K562 (cell line): ENCODE data around the gene KNDC1. TPM values are rescaled to one million over a fixed set of nuclear protein-coding genes. Genes with fewer than 3 reads are reported as not detected.
A peak's percentile ranks its signal among the peaks of the same experiment; 100 is the strongest.

ENCODE experiments used
- ATAC-seq: fragments of 200-7000 bp; cut with Tn5 transposase; 3 replicates; pipeline ENCODE4 v1.9.1; 2020; ENCODE audit warnings: moderate library complexity
- BruUV-seq: library from RNA; stranded (reverse); fragments of 400-500 nt; replicated peaks from 2 replicates; lab custom pipeline; 2021; lab: Mats Ljungman, UMichigan
- CTCF ChIA-PET: fragments of 300-600 bp; formaldehyde crosslinking; extraction: SDS; loops from one replicate; lab custom pipeline; 2021; ENCODE audit warnings: low intra/inter-chr PET ratio; lab: Yijun Ruan, JAX
- POLR2A ChIA-PET: fragments of 300-600, 350-650 bp; sonication (Branson Sonifier 250); formaldehyde crosslinking; extraction: SDS; loops from one replicate; lab custom pipeline; 2021; ENCODE audit warnings: antibody characterized with exemption, inconsistent platforms; lab: Yijun Ruan, JAX
- DNase-seq, 4 experiments: peaks; one replicate each; pipeline versions ENCODE4 v3.0.0 to v3.0.0-alpha.2; 2011 to 2018; ENCODE audit warnings: low spot score in 3 of 4, mixed read lengths in 3 of 4; ENCODE audit errors: extremely low read depth in 1 of 4
- FAIRE-seq: peaks from 2 replicates; lab custom pipeline; 2011; peaks lifted over from hg19 to GRCh38; lab: Jason Lieb, UNC
- H2AFZ ChIP-seq: 2 replicates; pipeline ENCODE4 v1.6.0; 2011; ENCODE audit warnings: low read depth, low read length, control low read depth, inconsistent platforms
- H3K27ac ChIP-seq: fragments of 200-600 bp; 3 replicates; pipeline ENCODE4 v1.8.0; 2011; ENCODE audit warnings: low read depth, mild to moderate bottlenecking, control low read depth, inconsistent platforms, low read length, moderate library complexity, mixed read lengths; ENCODE audit errors: extremely low read depth
- H3K27me3 ChIP-seq, 2 experiments: fragments of 300-600 bp in 1 of 2; 2 replicates in 1 of 2; 3 replicates in 1 of 2; pipeline versions ENCODE4 v1.6.0 to v1.8.0; 2011; ENCODE audit warnings: inconsistent platforms in 2 of 2, low read length in 2 of 2, mild to moderate bottlenecking in 1 of 2, mixed read lengths in 1 of 2, moderate library complexity in 1 of 2; ENCODE audit not compliant: control insufficient read depth in 2 of 2, insufficient read depth in 2 of 2
- H3K36me3 ChIP-seq: fragments of 300-600 bp; 3 replicates; pipeline ENCODE4 v1.8.0; 2011; ENCODE audit warnings: mild to moderate bottlenecking, low read length, inconsistent platforms; ENCODE audit not compliant: control insufficient read depth, insufficient read depth
- H3K4me1 ChIP-seq, 2 experiments: fragments of 200-600 bp in 1 of 2; replicated peaks in 1 of 2; 2 replicates in 1 of 2; 3 replicates in 1 of 2; pipeline versions ENCODE4 v1.5.1 to v1.8.0; 2011; ENCODE audit warnings: inconsistent platforms in 2 of 2, low read length in 2 of 2, mild to moderate bottlenecking in 1 of 2, mixed read lengths in 1 of 2, moderate library complexity in 1 of 2; ENCODE audit not compliant: control insufficient read depth in 2 of 2, insufficient read depth in 2 of 2
- H3K4me2 ChIP-seq: 2 replicates; pipeline ENCODE4 v1.6.1; 2011; ENCODE audit warnings: low read length, control low read depth, inconsistent platforms, mixed read lengths; ENCODE audit not compliant: insufficient read depth
- H3K4me3 ChIP-seq: fragments of 200-600 bp; sonication (generic), shearing (Covaris generic); 2 replicates; pipeline ENCODE4 v1.5.1; 2016; ENCODE audit warnings: control low read depth, inconsistent platforms
- H3K79me2 ChIP-seq: fragments of 200-600 bp; 3 replicates; pipeline ENCODE4 v1.8.0; 2011; ENCODE audit warnings: low read length, inconsistent platforms; ENCODE audit not compliant: control insufficient read depth, insufficient read depth
- H3K9ac ChIP-seq, 2 experiments: 2 replicates each; pipeline versions ENCODE4 v1.6.0 to v1.6.1; 2011; ENCODE audit warnings: low read depth in 2 of 2, low read length in 2 of 2, control low read depth in 1 of 2, inconsistent platforms in 1 of 2, mild to moderate bottlenecking in 1 of 2, mixed read lengths in 1 of 2; ENCODE audit not compliant: insufficient read depth in 1 of 2
- H3K9me1 ChIP-seq: one replicate; pipeline ENCODE4 v1.6.0; 2011; ENCODE audit warnings: inconsistent platforms, mild to moderate bottlenecking, low read length, moderate library complexity; ENCODE audit not compliant: control insufficient read depth, insufficient read depth
- H3K9me3 ChIP-seq: replicated peaks from 2 replicates; pipeline ENCODE4 v1.5.1; 2011; ENCODE audit warnings: low read depth, low read length, inconsistent platforms; ENCODE audit not compliant: control insufficient read depth, insufficient read depth
- H4K20me1 ChIP-seq: replicated peaks from 2 replicates; pipeline ENCODE4 v1.6.1; 2011; ENCODE audit warnings: low read length, inconsistent platforms, mixed read lengths; ENCODE audit not compliant: control insufficient read depth, insufficient read depth
- ATF3 ChIP-seq, 2 experiments: fragments of 450-650 bp in 1 of 2; sonication (generic) in 1 of 2; formaldehyde crosslinking in 1 of 2; IDR thresholded peaks in 1 of 2; conservative IDR thresholded peaks in 1 of 2; 2 replicates each; pipeline versions ENCODE4 v1.6.1 to v1.8.1; 2016 to 2023; ENCODE audit warnings: mild to moderate bottlenecking in 2 of 2, moderate library complexity in 2 of 2, inconsistent platforms in 1 of 2, missing genetic modification reagents in 1 of 2
- ETV5 ChIP-seq: sonication (generic); formaldehyde crosslinking; IDR thresholded peaks from 2 replicates; pipeline ENCODE4 v1.4.0; 2020; ENCODE audit warnings: low read depth, mild to moderate bottlenecking, missing genetic modification reagents
- FOXA3 ChIP-seq, 2 experiments: fragments of 450-650 bp in 1 of 2; sonication (generic) in 1 of 2; formaldehyde crosslinking; IDR thresholded peaks in 1 of 2; conservative IDR thresholded peaks in 1 of 2; 2 replicates each; pipeline versions ENCODE4 v1.4.0 to v1.8.0; 2020 to 2022; ENCODE audit warnings: mild to moderate bottlenecking in 2 of 2, missing genetic modification reagents in 1 of 2
- HLTF ChIP-seq: fragments of 450-650 bp; IDR thresholded peaks from 2 replicates; pipeline ENCODE4 v1.6.1; 2016
- HSF4 ChIP-seq: fragments of 250-450 bp; sonication (Bioruptor Pico); IDR thresholded peaks from 2 replicates; pipeline ENCODE4 v2.1.2; 2022; ENCODE audit warnings: mild to moderate bottlenecking, moderate library complexity, borderline replicate concordance
- PHB2 ChIP-seq: fragments of 450-650 bp; IDR thresholded peaks from 2 replicates; pipeline ENCODE4 v1.6.1; 2017; ENCODE audit warnings: low read depth
- RBM22 ChIP-seq: fragments of 200-400 bp; formaldehyde crosslinking; IDR thresholded peaks from 2 replicates; pipeline ENCODE4 v1.6.1; 2018; ENCODE audit warnings: low read length, low read depth; ENCODE audit not compliant: poor library complexity, severe bottlenecking
- RFX5 ChIP-seq: IDR thresholded peaks from 2 replicates; pipeline ENCODE4 v1.6.1; 2011; ENCODE audit warnings: low read depth, mild to moderate bottlenecking, improper control_type of control experiment, low read length
- SETDB1 ChIP-seq: IDR thresholded peaks from one replicate; pipeline ENCODE4 v1.6.1; 2012; ENCODE audit warnings: low read length, control low read depth, inconsistent platforms
- ZBTB8A ChIP-seq: fragments of 450-650 bp; IDR thresholded peaks from 2 replicates; pipeline ENCODE4 v1.6.1; 2018; ENCODE audit warnings: mild to moderate bottlenecking, moderate library complexity; ENCODE audit not compliant: partially characterized antibody
- ZNF121 ChIP-seq: sonication (generic); formaldehyde crosslinking; conservative IDR thresholded peaks from 2 replicates; pipeline ENCODE4 v1.8.0; 2022; ENCODE audit warnings: missing genetic modification reagents
- ZNF445 ChIP-seq: fragments of 250-450 bp; sonication (Bioruptor Pico); IDR thresholded peaks from 2 replicates; pipeline ENCODE4 v1.4.0; 2020; ENCODE audit warnings: low read depth, mild to moderate bottlenecking, moderate library complexity
- ZNF699 ChIP-seq: fragments of 250-450 bp; sonication (Bioruptor Pico); IDR thresholded peaks from 2 replicates; pipeline ENCODE4 v1.8.0; 2021; ENCODE audit warnings: mild to moderate bottlenecking, moderate library complexity; ENCODE audit not compliant: insufficient replicate concordance
- WGBS: fragments of 100-300 bp; shearing (Covaris generic); methylation state at CpG from one replicate; pipeline ENCODE4 v1.1.6; 2016; ENCODE audit warnings: low coverage, mixed read lengths; ENCODE audit not compliant: insufficient coverage; ENCODE audit errors: missing lambda C conversion rate; 5-methylcytosine and 5-hydroxymethylcytosine counted together
- in situ Hi-C: fragments of 300-500 bp; cut with MboI; formaldehyde crosslinking; loops from 4 replicates; pipeline ENCODE4 v1.15.0; 2018; ENCODE audit warnings: inconsistent platforms, mixed read lengths
- intact Hi-C: fragments of 100-400 bp; cut with micrococcal nuclease; formaldehyde crosslinking; loops from 2 replicates; pipeline ENCODE4 v1.14.2; 2022
- polyA plus RNA-seq, 8 experiments: library from polyadenylated mRNA; depleted of rRNA in 4 of 8; stranded (reverse) in 5 of 8; unstranded in 3 of 8; fragments of >200 nt; fragmentation: Nextera tagmentation in 2 of 8; fragmentation: Illumina TruSeq in 1 of 8; extraction: Ambion mirVana in 2 of 8; extraction: Trizol in 1 of 8; gene quantifications; 2 replicates each; pipeline versions ENCODE4 v1.2.1 to v1.2.3, GENCODE V29; 2011 to 2014; ENCODE audit warnings: inconsistent platforms in 1 of 8, missing spikeins in 1 of 8
- total RNA-seq, 7 experiments: library from RNA; depleted of rRNA in 6 of 7; stranded (reverse); fragments of >200 nt in 6 of 7; fragmentation: Illumina TruSeq in 2 of 7; extraction: Trizol in 2 of 7; gene quantifications; 2 replicates each; pipeline versions ENCODE4 v1.2.1 to v1.2.3, GENCODE V29; 2011 to 2021; ENCODE audit warnings: low replicate concordance in 1 of 7
- TF ChIP-seq, protein P1 (sequence below): fragments of 450-650 bp; IDR thresholded peaks from 2 replicates; pipeline ENCODE4 v1.6.1; 2016; ENCODE audit warnings: mild to moderate bottlenecking
- TF ChIP-seq, protein P2 (sequence below): fragments of 450-650 bp; formaldehyde crosslinking; IDR thresholded peaks from 2 replicates; pipeline ENCODE4 v1.4.0; 2020; ENCODE audit warnings: mild to moderate bottlenecking, moderate library complexity

The KNDC1 gene
- total and polyA plus RNA-seq, 9 of the 15 experiments (the other 6 are each of a cell fraction or from before 2014, with no cell fraction given), result 0.07 to 0.26 (median 0.11) TPM; not detected in 6

GRCh38 chr10:133213641-133214467 is 53.8 kb downstream of the KNDC1 start:
- Histone ChIP-seq H3K4me2 (no peak overlapping the region), H3K4me3 (no peak overlapping the region), H3K27ac (no peak overlapping the region), H3K36me3 (no peaks in the 10 kb centered on the region), H3K4me1 (peaks cover 0 to 55% of the 10 kb centered on the region in 2 experiments; a peak in 2 of 5 replicates), H3K9ac (no peak overlapping the region), H4K20me1 (no peaks in the 10 kb centered on the region), H3K79me2 (no peaks in the 10 kb centered on the region), H2AFZ (no peak overlapping the region), H3K27me3 (peaks cover 5 to 46% of the 10 kb centered on the region in 2 experiments), H3K9me3 (no peaks in the 10 kb centered on the region), H3K9me1 (no peaks in the 10 kb centered on the region)
- 3% methylated on average over 19 of the region's 32 CpGs for WGBS
- BruUV-seq, result no TSS peak
- DNase-seq (no peak), FAIRE-seq (no peak), ATAC-seq (no peak)
- intact Hi-C loops, result no loop called here
- in situ Hi-C loops, result no loop called here
- POLR2A ChIA-PET, result interaction anchor here (0.6 to 1.0 kb wide), 2 partner anchors 14 to 53 kb away, joined by 3 to 4 read pairs; no protein-coding TSS in a partner anchor
- CTCF ChIA-PET, result no interaction called here
- no peak for TF ChIP-seq ETV5
- peak; percentile 61 for TF ChIP-seq ATF3 (IDR thresholded peaks at IDR 0.05)
- no peak for TF ChIP-seq ATF3 (CRISPR knock-in tag; conservative IDR thresholded peaks at IDR 0.05)
- TF ChIP-seq ZNF445 (CRISPR knock-in tag), result no peak
- TF ChIP-seq HLTF, result no peak
- TF ChIP-seq HSF4 (CRISPR knock-in tag), result no peak
- TF ChIP-seq, protein P1, sequence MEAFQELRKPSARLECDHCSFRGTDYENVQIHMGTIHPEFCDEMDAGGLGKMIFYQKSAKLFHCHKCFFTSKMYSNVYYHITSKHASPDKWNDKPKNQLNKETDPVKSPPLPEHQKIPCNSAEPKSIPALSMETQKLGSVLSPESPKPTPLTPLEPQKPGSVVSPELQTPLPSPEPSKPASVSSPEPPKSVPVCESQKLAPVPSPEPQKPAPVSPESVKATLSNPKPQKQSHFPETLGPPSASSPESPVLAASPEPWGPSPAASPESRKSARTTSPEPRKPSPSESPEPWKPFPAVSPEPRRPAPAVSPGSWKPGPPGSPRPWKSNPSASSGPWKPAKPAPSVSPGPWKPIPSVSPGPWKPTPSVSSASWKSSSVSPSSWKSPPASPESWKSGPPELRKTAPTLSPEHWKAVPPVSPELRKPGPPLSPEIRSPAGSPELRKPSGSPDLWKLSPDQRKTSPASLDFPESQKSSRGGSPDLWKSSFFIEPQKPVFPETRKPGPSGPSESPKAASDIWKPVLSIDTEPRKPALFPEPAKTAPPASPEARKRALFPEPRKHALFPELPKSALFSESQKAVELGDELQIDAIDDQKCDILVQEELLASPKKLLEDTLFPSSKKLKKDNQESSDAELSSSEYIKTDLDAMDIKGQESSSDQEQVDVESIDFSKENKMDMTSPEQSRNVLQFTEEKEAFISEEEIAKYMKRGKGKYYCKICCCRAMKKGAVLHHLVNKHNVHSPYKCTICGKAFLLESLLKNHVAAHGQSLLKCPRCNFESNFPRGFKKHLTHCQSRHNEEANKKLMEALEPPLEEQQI, result no peak
- TF ChIP-seq RFX5, result no peak
- TF ChIP-seq RBM22, result no peak
- no peak for TF ChIP-seq ZNF699 (CRISPR knock-in tag)
- no peak for TF ChIP-seq FOXA3 (CRISPR knock-in tag; conservative IDR thresholded peaks at IDR 0.05 in 1 of 2, IDR thresholded peaks at IDR 0.05 in 1 of 2)
- TF ChIP-seq ZNF121 (CRISPR knock-in tag), result no peak
- TF ChIP-seq PHB2, result no peak
- TF ChIP-seq ZBTB8A, result no peak
- TF ChIP-seq, protein P2, sequence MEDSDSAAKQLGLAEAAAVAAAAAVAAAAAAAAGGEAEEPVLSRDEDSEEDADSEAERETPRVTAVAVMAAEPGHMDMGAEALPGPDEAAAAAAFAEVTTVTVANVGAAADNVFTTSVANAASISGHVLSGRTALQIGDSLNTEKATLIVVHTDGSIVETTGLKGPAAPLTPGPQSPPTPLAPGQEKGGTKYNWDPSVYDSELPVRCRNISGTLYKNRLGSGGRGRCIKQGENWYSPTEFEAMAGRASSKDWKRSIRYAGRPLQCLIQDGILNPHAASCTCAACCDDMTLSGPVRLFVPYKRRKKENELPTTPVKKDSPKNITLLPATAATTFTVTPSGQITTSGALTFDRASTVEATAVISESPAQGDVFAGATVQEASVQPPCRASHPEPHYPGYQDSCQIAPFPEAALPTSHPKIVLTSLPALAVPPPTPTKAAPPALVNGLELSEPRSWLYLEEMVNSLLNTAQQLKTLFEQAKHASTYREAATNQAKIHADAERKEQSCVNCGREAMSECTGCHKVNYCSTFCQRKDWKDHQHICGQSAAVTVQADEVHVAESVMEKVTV (CRISPR knock-in tag), result no peak
- TF ChIP-seq SETDB1, result no peak
